ENCODE results near the gene CCDC33.

The CCDC33 gene

GRCh38 chr15:74210729-74211128 lies 25.4 kb upstream of the CCDC33 start:
- no peak for TF ChIP-seq ZC3H10 (CRISPR knock-in tag; IDR thresholded peaks at IDR 0.05)
- TF ChIP-seq ZFP3 (CRISPR knock-in tag; IDR thresholded peaks at IDR 0.05) = no peak
- TF ChIP-seq ZNF70 (CRISPR knock-in tag; IDR thresholded peaks at IDR 0.05) = no peak
- TF ChIP-seq GLIS3 (CRISPR knock-in tag; IDR thresholded peaks at IDR 0.05) = no peak
- no peak for TF ChIP-seq ARNTL (CRISPR knock-in tag; IDR thresholded peaks at IDR 0.05; ENCODE audit: borderline replicate concordance, low read depth)
- no peak for TF ChIP-seq PPARA (CRISPR knock-in tag; IDR thresholded peaks at IDR 0.05; ENCODE audit: borderline replicate concordance)
- TF ChIP-seq, protein P1, sequence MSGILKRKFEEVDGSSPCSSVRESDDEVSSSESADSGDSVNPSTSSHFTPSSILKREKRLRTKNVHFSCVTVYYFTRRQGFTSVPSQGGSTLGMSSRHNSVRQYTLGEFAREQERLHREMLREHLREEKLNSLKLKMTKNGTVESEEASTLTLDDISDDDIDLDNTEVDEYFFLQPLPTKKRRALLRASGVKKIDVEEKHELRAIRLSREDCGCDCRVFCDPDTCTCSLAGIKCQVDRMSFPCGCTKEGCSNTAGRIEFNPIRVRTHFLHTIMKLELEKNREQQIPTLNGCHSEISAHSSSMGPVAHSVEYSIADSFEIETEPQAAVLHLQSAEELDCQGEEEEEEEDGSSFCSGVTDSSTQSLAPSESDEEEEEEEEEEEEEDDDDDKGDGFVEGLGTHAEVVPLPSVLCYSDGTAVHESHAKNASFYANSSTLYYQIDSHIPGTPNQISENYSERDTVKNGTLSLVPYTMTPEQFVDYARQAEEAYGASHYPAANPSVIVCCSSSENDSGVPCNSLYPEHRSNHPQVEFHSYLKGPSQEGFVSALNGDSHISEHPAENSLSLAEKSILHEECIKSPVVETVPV (CRISPR knock-in tag; IDR thresholded peaks at IDR 0.05) = no peak
- TF ChIP-seq ESRRG (CRISPR knock-in tag; IDR thresholded peaks at IDR 0.05) = no peak
- no peak for TF ChIP-seq TCF4 (CRISPR knock-in tag; IDR thresholded peaks at IDR 0.05; ENCODE audit: borderline replicate concordance)
- TF ChIP-seq ISL1 (CRISPR knock-in tag; IDR thresholded peaks at IDR 0.05) = no peak
- no peak for TF ChIP-seq TOX (CRISPR knock-in tag; IDR thresholded peaks at IDR 0.05; ENCODE audit: borderline replicate concordance)
- no peak for TF ChIP-seq ZNF8 (CRISPR knock-in tag; IDR thresholded peaks at IDR 0.05)
- TF ChIP-seq BACH2 (CRISPR knock-in tag; IDR thresholded peaks at IDR 0.05; ENCODE audit: borderline replicate concordance) = no peak
- no peak for TF ChIP-seq OSR1 (CRISPR knock-in tag; IDR thresholded peaks at IDR 0.05)
- no peak for TF ChIP-seq ZNF565 (CRISPR knock-in tag; conservative IDR thresholded peaks at IDR 0.05; ENCODE audit: low read depth)
- TF ChIP-seq, protein P2, sequence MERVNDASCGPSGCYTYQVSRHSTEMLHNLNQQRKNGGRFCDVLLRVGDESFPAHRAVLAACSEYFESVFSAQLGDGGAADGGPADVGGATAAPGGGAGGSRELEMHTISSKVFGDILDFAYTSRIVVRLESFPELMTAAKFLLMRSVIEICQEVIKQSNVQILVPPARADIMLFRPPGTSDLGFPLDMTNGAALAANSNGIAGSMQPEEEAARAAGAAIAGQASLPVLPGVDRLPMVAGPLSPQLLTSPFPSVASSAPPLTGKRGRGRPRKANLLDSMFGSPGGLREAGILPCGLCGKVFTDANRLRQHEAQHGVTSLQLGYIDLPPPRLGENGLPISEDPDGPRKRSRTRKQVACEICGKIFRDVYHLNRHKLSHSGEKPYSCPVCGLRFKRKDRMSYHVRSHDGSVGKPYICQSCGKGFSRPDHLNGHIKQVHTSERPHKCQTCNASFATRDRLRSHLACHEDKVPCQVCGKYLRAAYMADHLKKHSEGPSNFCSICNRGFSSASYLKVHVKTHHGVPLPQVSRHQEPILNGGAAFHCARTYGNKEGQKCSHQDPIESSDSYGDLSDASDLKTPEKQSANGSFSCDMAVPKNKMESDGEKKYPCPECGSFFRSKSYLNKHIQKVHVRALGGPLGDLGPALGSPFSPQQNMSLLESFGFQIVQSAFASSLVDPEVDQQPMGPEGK (CRISPR knock-in tag; IDR thresholded peaks at IDR 0.05; ENCODE audit: borderline replicate concordance) = no peak
- TF ChIP-seq CSDC2 (CRISPR knock-in tag; IDR thresholded peaks at IDR 0.05) = no peak
- no peak for TF ChIP-seq RARB (CRISPR knock-in tag; IDR thresholded peaks at IDR 0.05)
- TF ChIP-seq TSHZ2 (CRISPR knock-in tag; IDR thresholded peaks at IDR 0.05) = no peak
- ATAC-seq = no peak

GRCh38 chr15:74211656-74212055 lies 24.5 kb upstream of the CCDC33 start:
- TF ChIP-seq TSHZ2 (CRISPR knock-in tag; IDR thresholded peaks at IDR 0.05) (no peak), PPARA (CRISPR knock-in tag; IDR thresholded peaks at IDR 0.05; ENCODE audit: borderline replicate concordance) (no peak), ZFP3 (CRISPR knock-in tag; IDR thresholded peaks at IDR 0.05) (no peak), RARB (CRISPR knock-in tag; IDR thresholded peaks at IDR 0.05) (no peak), ZNF8 (CRISPR knock-in tag; IDR thresholded peaks at IDR 0.05) (no peak), ZFP30 (CRISPR knock-in tag; IDR thresholded peaks at IDR 0.05) (no peak), BACH2 (CRISPR knock-in tag; IDR thresholded peaks at IDR 0.05; ENCODE audit: borderline replicate concordance) (no peak), TCF4 (CRISPR knock-in tag; IDR thresholded peaks at IDR 0.05; ENCODE audit: borderline replicate concordance) (no peak)
- TF ChIP-seq, protein P3, sequence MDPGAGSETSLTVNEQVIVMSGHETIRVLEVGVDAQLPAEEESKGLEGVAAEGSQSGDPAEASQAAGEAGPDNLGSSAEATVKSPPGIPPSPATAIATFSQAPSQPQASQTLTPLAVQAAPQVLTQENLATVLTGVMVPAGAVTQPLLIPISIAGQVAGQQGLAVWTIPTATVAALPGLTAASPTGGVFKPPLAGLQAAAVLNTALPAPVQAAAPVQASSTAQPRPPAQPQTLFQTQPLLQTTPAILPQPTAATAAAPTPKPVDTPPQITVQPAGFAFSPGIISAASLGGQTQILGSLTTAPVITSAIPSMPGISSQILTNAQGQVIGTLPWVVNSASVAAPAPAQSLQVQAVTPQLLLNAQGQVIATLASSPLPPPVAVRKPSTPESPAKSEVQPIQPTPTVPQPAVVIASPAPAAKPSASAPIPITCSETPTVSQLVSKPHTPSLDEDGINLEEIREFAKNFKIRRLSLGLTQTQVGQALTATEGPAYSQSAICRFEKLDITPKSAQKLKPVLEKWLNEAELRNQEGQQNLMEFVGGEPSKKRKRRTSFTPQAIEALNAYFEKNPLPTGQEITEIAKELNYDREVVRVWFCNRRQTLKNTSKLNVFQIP (CRISPR knock-in tag; IDR thresholded peaks at IDR 0.05; ENCODE audit: borderline replicate concordance, low read depth) = no peak
- TF ChIP-seq, protein P1 (CRISPR knock-in tag; IDR thresholded peaks at IDR 0.05) = no peak
- no peak for ATAC-seq

Measured in SK-N-SH treated with all-trans-retinoic acid at 6 μM for 48 hours (cell line).